HG03575 (cell line): ENCODE data around the gene RNF212.
"Not testable (repeated sequence)": the region's sequence is repeated elsewhere in the genome, so short reads cannot be mapped to it uniquely, and the experiment has no call there.

Experiments
- ATAC-seq: cut with Tn5 transposase; IDR thresholded peaks from one replicate; pipeline ENCODE4 v1.9.1; 2021; ENCODE audit not compliant: unreplicated experiment, insufficient number of reproducible peaks, low FRiP score; ENCODE audit errors: extremely low read depth

Gene RNF212

DNA sequence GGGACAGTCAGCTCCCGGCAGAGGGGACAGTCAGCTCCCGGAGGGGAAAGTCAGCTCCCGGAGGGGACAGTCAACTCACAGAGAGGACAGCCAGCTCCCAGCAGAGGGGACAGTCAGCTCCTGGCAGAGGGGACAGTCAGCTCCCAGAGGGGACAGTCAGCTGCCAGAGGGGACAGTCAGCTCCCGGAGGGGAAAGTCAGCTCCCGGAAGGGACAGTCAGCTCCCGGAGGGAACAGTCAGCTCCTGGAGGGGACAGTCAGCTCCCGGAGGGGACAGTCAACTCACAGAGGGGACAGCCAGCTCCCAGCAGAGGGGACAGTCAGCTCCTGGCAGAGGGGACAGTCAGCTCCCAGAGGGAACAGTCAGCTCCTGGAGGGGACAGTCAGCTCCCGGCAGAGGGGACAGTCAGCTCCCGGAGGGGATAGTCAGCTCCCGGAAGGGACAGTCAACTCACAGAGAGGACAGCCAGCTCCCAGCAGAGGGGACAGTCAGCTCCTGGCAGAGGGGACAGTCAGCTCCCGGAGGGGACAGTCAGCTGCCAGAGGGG lies 58.6 kb downstream of the RNF212 start:
- ATAC-seq: not testable (repeated sequence)

GRCh38 chr4:1053891-1054290 lies 59.5 kb downstream of the RNF212 start:
- ATAC-seq: not testable (repeated sequence)

- ATAC-seq: no peak
These were observed 60.2 kb downstream of the RNF212 start for GRCh38 chr4:1053080-1053661.

- no peak for ATAC-seq
These were observed 61.1 kb downstream of the RNF212 start for GRCh38 chr4:1052231-1052671.

GRCh38 chr4:1051472-1051871 lies 61.9 kb downstream of the RNF212 start:
- ATAC-seq: no peak

GRCh38 chr4:1050486-1051213 lies 62.7 kb downstream of the RNF212 start:
- ATAC-seq: no peak

GRCh38 chr4:1049591-1049905 lies 63.8 kb downstream of the RNF212 start:
- no peak for ATAC-seq

- ATAC-seq: no peak
These were observed 64.4 kb downstream of the RNF212 start for GRCh38 chr4:1048773-1049590.

GRCh38 chr4:1047976-1048772 lies 65.2 kb downstream of the RNF212 start:
- ATAC-seq: no peak

DNA sequence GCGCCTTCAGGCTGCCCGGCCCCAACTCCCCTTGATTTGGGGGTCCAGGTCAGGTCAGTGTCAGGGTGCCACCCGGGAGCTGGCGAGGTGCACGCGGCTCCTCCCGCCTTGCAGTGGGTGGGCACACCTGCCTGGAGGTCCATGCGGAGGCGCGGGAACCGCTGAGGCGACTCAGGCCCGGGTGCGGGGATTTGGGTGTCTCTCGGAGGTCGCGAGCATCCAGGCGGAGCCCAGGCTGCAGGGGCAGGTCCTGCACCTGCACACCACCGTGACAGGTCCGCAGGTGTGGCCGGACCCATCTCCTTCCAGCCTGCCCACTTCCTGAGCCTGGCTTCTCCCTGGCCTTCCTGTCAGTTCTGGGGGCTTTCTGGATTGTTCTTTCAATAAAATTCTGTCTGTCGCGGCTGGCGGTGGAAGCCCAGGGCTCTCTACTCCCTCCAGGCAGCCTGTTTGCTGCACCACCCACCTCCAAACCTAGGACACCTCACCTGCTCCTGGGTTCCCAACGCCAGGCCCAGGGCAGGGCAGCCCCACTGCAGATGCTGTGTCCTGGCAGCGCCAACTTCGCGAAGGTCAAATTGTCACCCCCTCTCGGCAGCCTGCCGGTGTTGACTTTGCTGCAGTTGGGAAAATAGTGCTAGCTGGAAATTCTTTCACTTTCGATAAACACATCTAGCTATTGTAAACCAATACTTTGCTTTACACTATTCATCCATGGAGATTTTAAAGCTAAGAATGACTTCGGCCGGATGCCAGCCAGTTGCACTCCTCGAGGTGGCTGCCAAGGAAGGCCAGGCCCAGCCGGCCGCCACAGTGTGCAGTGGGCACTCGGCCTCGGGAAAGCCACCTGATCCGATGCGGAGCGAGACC lies 66.0 kb downstream of the RNF212 start:
- ATAC-seq: no peak

DNA sequence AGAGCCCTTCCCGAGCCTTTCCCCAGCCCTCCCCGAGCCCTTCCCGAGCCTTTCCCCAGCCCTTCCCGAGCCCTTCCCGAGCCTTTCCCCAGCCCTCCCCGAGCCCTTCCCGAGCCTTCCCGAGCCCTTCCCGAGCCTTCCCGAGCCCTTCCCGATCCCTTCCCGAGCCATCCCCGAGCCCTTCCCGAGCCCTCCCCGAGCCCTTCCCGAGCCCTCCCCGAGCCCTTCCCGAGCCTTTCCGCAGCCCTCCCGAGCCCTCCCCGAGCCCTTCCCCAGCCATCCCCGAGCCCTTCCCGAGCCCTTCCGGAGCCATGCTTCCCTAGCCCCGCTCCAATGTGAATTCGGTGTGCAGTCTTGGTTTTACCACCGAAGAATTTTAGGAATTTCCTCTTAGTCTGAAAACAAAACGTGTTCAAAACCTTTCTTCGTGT lies 66.8 kb downstream of the RNF212 start:
- ATAC-seq: not testable (repeated sequence)

- ATAC-seq: no peak
These were observed 67.7 kb downstream of the RNF212 start for GRCh38 chr4:1045595-1046201.

- no peak for ATAC-seq
These were observed 68.2 kb downstream of the RNF212 start for GRCh38 chr4:1045193-1045594.

GRCh38 chr4:1044469-1045192 lies 68.7 kb downstream of the RNF212 start:
- ATAC-seq: no peak

DNA sequence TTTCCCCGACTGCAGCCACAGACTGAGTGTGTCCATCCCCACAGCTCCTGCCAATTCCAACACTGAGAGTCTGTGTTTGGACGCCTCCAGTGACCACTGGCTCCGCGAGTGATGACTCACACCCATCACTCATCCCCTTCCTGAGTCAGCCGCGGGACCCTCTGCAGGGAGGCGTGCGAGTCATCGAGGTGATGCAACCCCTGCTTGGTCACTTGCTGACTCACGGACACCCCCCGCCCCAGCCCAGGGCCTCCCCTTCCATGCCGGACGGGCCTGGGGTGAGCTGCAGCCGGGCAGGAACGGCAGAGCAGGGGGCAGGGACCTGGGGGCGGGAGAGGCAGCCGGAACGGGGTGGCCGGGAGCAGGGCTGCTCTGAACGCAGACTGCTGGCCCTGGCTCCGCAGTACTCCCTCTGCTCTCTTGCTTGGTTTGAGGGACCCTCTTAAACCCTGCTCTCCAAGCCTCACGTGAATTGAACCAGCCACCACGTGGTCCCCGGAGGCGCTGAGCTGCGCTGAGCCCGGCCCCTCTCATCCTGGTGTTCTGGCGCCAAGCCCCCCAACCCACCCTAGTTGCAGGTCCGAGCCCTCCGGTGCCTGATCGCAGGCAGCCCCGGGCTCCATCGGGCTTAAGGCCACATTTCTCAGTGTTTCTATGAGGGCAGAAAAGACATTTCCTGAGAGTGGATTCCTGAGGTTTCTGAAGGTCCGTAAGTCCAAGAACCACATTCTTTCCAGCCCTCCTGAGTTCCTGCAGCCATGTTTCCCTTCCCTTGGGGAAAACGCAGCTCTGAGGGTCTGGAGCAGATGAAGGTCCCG lies 69.5 kb downstream of the RNF212 start:
- ATAC-seq: no peak

DNA sequence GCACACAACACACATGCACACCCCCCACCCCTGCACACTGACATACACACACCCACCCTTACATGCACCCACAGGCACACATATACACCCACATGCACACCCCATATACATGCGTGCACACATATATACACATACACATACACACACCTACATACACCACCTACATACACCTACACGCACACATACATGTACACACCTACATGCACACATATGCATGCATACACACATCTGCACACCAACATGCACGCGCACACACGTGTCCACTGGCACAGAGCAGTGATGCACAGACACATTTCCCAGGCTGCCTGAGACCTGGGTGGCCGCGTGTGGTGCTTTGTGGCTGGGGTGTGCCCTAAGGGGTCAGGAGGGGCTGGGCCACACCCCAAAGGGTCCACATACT lies 70.2 kb downstream of the RNF212 start:
- no peak for ATAC-seq
